ENCODE data around the gene TMA7B.

Gene TMA7B

DNA sequence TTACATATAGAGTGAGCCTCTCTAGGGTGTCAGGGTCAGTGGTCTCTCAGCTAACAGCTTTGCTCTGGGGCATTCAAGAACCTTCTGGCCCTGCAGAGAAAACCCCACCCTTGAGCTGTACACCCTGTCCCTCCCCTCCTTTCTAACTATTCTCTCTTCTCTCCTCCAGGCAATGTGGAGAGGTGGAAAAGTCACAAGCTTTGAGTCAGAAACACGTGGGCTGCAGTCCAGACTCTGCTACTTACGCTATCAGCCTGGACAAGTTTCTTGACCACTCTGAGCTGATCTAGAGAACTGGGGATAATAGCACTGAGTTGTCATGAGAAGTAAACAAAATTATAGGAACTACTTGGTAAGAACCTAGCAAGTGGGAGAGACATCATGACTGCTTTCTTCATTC is 23.8 kb downstream of the TMA7B start:
- Histone ChIP-seq H3K27ac (replicated peaks) (no peak overlapping the region), H3K4me3 (replicated peaks; ENCODE audit: insufficient read depth, low read length) (no peak overlapping the region), H3K27me3 (ENCODE audit: insufficient read depth, poor library complexity, severe bottlenecking) (peaks cover 14% of the 10 kb centered on the region)
- no peak for DNase-seq (ENCODE audit: low read depth in 1 of 2, low spot score in 1 of 2)
- TF ChIP-seq, protein P1, sequence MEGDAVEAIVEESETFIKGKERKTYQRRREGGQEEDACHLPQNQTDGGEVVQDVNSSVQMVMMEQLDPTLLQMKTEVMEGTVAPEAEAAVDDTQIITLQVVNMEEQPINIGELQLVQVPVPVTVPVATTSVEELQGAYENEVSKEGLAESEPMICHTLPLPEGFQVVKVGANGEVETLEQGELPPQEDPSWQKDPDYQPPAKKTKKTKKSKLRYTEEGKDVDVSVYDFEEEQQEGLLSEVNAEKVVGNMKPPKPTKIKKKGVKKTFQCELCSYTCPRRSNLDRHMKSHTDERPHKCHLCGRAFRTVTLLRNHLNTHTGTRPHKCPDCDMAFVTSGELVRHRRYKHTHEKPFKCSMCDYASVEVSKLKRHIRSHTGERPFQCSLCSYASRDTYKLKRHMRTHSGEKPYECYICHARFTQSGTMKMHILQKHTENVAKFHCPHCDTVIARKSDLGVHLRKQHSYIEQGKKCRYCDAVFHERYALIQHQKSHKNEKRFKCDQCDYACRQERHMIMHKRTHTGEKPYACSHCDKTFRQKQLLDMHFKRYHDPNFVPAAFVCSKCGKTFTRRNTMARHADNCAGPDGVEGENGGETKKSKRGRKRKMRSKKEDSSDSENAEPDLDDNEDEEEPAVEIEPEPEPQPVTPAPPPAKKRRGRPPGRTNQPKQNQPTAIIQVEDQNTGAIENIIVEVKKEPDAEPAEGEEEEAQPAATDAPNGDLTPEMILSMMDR (IDR thresholded peaks at IDR 0.05; ENCODE audit: insufficient read depth, low read length): no peak
- TF ChIP-seq POLR2AphosphoS5 (IDR thresholded peaks at IDR 0.05; ENCODE audit: low read depth) (no peak), SPI1 (IDR thresholded peaks at IDR 0.05; ENCODE audit: borderline replicate concordance, low read depth) (no peak), GABPA (IDR thresholded peaks at IDR 0.05; ENCODE audit: low read depth) (no peak)
- TF ChIP-seq, protein P2, sequence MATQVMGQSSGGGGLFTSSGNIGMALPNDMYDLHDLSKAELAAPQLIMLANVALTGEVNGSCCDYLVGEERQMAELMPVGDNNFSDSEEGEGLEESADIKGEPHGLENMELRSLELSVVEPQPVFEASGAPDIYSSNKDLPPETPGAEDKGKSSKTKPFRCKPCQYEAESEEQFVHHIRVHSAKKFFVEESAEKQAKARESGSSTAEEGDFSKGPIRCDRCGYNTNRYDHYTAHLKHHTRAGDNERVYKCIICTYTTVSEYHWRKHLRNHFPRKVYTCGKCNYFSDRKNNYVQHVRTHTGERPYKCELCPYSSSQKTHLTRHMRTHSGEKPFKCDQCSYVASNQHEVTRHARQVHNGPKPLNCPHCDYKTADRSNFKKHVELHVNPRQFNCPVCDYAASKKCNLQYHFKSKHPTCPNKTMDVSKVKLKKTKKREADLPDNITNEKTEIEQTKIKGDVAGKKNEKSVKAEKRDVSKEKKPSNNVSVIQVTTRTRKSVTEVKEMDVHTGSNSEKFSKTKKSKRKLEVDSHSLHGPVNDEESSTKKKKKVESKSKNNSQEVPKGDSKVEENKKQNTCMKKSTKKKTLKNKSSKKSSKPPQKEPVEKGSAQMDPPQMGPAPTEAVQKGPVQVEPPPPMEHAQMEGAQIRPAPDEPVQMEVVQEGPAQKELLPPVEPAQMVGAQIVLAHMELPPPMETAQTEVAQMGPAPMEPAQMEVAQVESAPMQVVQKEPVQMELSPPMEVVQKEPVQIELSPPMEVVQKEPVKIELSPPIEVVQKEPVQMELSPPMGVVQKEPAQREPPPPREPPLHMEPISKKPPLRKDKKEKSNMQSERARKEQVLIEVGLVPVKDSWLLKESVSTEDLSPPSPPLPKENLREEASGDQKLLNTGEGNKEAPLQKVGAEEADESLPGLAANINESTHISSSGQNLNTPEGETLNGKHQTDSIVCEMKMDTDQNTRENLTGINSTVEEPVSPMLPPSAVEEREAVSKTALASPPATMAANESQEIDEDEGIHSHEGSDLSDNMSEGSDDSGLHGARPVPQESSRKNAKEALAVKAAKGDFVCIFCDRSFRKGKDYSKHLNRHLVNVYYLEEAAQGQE (IDR thresholded peaks at IDR 0.05; ENCODE audit: insufficient replicate concordance, low read depth): no peak

DNA sequence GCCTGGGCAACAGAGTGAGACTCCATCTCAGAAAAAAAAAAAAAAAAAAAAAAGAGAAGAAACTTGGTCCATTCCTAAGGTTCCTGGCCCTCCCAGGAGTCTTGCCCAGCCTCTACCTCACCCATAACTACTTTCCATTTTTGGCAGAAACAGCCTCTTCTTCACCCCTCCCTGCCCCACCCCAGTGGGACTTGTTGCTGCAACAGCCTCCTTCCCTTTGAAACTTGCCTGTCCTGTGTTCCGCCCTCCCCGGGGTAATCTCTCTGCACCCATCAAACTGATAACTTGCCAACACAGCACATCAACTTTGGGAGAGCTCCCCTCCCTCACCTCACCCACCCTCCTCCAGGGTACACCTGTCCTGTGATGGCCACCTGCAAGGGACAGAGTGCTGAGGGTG is 24.5 kb downstream of the TMA7B start:
- peaks cover 14% of the 10 kb centered on the region for H3K27me3 ChIP-seq (ENCODE audit: insufficient read depth, poor library complexity, severe bottlenecking)
- no peak overlapping the region for H3K27ac ChIP-seq (replicated peaks)
- no peak overlapping the region for H3K4me3 ChIP-seq (replicated peaks; ENCODE audit: insufficient read depth, low read length)
- TF ChIP-seq, protein P2 (IDR thresholded peaks at IDR 0.05; ENCODE audit: insufficient replicate concordance, low read depth): no peak
- no peak for TF ChIP-seq GABPA (IDR thresholded peaks at IDR 0.05; ENCODE audit: low read depth)
- no peak for TF ChIP-seq POLR2AphosphoS5 (IDR thresholded peaks at IDR 0.05; ENCODE audit: low read depth)
- TF ChIP-seq, protein P1 (IDR thresholded peaks at IDR 0.05; ENCODE audit: insufficient read depth, low read length): no peak
- no peak for TF ChIP-seq SPI1 (IDR thresholded peaks at IDR 0.05; ENCODE audit: borderline replicate concordance, low read depth)
- no peak for DNase-seq (ENCODE audit: low read depth in 1 of 2, low spot score in 1 of 2)

DNA sequence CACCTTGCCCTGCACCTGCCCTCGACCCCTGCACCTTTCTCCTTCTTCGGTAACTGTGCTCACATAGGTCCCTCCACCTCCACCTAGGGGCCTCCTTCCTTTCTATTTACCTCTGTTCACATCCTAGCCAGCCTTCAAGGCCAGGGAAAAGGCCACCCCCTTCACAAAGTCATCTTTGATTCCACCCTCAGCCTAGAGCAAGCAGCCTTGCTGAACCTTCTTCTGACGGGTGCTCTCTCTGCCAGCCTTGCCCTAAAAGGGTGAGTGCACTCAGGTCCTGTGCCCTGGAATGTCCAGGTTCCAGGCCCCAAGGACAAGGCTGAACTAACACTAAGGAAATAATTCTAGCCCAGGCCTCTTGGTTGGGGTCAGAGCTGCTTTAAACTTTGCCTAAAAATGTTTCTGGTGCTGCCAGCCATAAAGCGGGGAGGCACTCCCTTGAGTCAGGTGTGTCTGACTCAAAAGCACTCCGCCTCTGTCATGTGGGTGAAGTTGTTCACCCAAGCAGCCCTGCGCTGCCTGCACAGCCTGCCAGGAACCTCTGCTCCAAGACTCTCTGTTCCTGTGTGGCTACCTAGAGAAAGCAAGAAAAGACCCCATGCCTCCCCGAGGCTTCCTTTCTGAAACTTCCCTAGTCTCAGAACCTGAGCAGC is 25.3 kb downstream of the TMA7B start:
- DNase-seq (ENCODE audit: low read depth in 1 of 2, low spot score in 1 of 2): no peak
- H3K4me3 ChIP-seq (replicated peaks; ENCODE audit: insufficient read depth, low read length): no peak overlapping the region
- peaks cover 14% of the 10 kb centered on the region for H3K27me3 ChIP-seq (ENCODE audit: insufficient read depth, poor library complexity, severe bottlenecking)
- no peak overlapping the region for H3K27ac ChIP-seq (replicated peaks)
- TF ChIP-seq SPI1 (IDR thresholded peaks at IDR 0.05; ENCODE audit: borderline replicate concordance, low read depth): no peak
- TF ChIP-seq, protein P2 (IDR thresholded peaks at IDR 0.05; ENCODE audit: insufficient replicate concordance, low read depth): no peak
- TF ChIP-seq POLR2AphosphoS5 (IDR thresholded peaks at IDR 0.05; ENCODE audit: low read depth): no peak
- TF ChIP-seq GABPA (IDR thresholded peaks at IDR 0.05; ENCODE audit: low read depth): no peak
- TF ChIP-seq, protein P1 (IDR thresholded peaks at IDR 0.05; ENCODE audit: insufficient read depth, low read length): no peak

Measured in HL-60 (cell line).